NB4 (cell line): Measurements from ENCODE around the gene CCDC40.

Experiments
- DNase-seq: peaks from one replicate; pipeline ENCODE4 v3.0.0; 2010; ENCODE audit warnings: low read depth
- H3K4me3 ChIP-seq: one replicate; pipeline ENCODE4 v1.5.1; 2011; ENCODE audit warnings: mild to moderate bottlenecking, low read depth, low read length, moderate library complexity
- CTCF ChIP-seq: IDR thresholded peaks from one replicate; pipeline ENCODE4 v1.5.1; 2012; ENCODE audit warnings: low read depth, low read length
- MAX ChIP-seq: IDR thresholded peaks from 2 replicates; pipeline ENCODE4 v1.6.1; 2011; ENCODE audit warnings: low read depth, low read length
- MYC ChIP-seq: IDR thresholded peaks from 2 replicates; pipeline ENCODE4 v1.6.1; 2011; ENCODE audit warnings: low read depth, low read length
- POLR2A ChIP-seq: IDR thresholded peaks from 2 replicates; pipeline ENCODE4 v1.6.1; 2011; ENCODE audit warnings: mild to moderate bottlenecking; ENCODE audit not compliant: insufficient read length; ENCODE audit errors: extremely low read depth

The CCDC40 gene

GRCh38 chr17:80067393-80067986 is 31.0 kb downstream of the CCDC40 start:
- DNase-seq, result no peak

GRCh38 chr17:80068301-80069222 is 32.1 kb downstream of the CCDC40 start:
- H3K4me3 ChIP-seq, result no peak overlapping the region
- DNase-seq, result no peak
- TF ChIP-seq MAX (no peak), POLR2A (no peak), MYC (no peak), CTCF (no peak)

More at GRCh38 chr17:80067393-80067986, 31.0 kb downstream of the CCDC40 start:
- H3K4me3 ChIP-seq, result no peak overlapping the region
- TF ChIP-seq MYC, result no peak
- TF ChIP-seq CTCF, result no peak
- no peak for TF ChIP-seq POLR2A
- TF ChIP-seq MAX, result no peak

- TF ChIP-seq MAX, result no peak
- no peak for DNase-seq
- H3K4me3 ChIP-seq, result no peak overlapping the region
These were observed 34.1 kb downstream of the CCDC40 start for GRCh38 chr17:80070375-80071115.

- no peak for TF ChIP-seq CTCF
- no peak for TF ChIP-seq MAX
- TF ChIP-seq POLR2A, result no peak
- no peak for TF ChIP-seq MYC
- DNase-seq, result no peak
These were observed 34.8 kb downstream of the CCDC40 start for GRCh38 chr17:80071116-80071841.

GRCh38 chr17:80072410-80072809 is 36.0 kb downstream of the CCDC40 start:
- no peak for DNase-seq
- no peak overlapping the region for H3K4me3 ChIP-seq
- TF ChIP-seq CTCF (no peak), MYC (no peak), MAX (no peak), POLR2A (no peak)

More at GRCh38 chr17:80071116-80071841, 34.8 kb downstream of the CCDC40 start:
- no peak overlapping the region for H3K4me3 ChIP-seq
